ENCODE data around the gene ACMSD.
"Not testable (repeated sequence)": the region's sequence is repeated elsewhere in the genome, so short reads cannot be mapped to it uniquely, and the experiment has no call there.

The ACMSD gene

GRCh38 chr2:134823431-134823830 lies 15.0 kb upstream of the ACMSD start:
- no CpG with 5 or more reads among the region's 2 CpGs for WGBS (ENCODE audit: extremely low coverage, insufficient coverage, insufficient read length)
- Histone ChIP-seq H2AK5ac (ENCODE audit: low read length) (no peak overlapping the region), H3K4me2 (ENCODE audit: low read length) (no peak overlapping the region), H2BK120ac (ENCODE audit: insufficient read depth, low read length, poor library complexity) (no peak overlapping the region), H3K4me1 (ENCODE audit: control insufficient read depth in 1 of 2, insufficient read depth in 2 of 2, low read length in 2 of 2) (no peaks in the 10 kb centered on the region), H3K27me3 (ENCODE audit: insufficient read depth, low read length) (no peaks in the 10 kb centered on the region), H4K91ac (ENCODE audit: low read depth, low read length) (no peak overlapping the region), H3K79me1 (ENCODE audit: low read length) (no peaks in the 10 kb centered on the region), H3K9me3 (ENCODE audit: insufficient read depth, low read depth, low read length) (no peaks in the 10 kb centered on the region), H3K4ac (ENCODE audit: low read depth, low read length) (no peak overlapping the region), H2AFZ (ENCODE audit: insufficient read depth, low read length, poor library complexity) (no peak overlapping the region), H4K8ac (ENCODE audit: low read depth, low read length) (no peak overlapping the region), H3K9ac (ENCODE audit: low read length) (no peak overlapping the region), H3K18ac (ENCODE audit: low read length) (no peak overlapping the region), H3K23ac (ENCODE audit: low read length) (no peak overlapping the region), H2BK5ac (ENCODE audit: low read depth, low read length, poor library complexity) (no peak overlapping the region), H4K12ac (ENCODE audit: low read depth, low read length) (no peak overlapping the region), H3K79me2 (ENCODE audit: control insufficient read depth, insufficient read depth, low read length, poor library complexity) (no peaks in the 10 kb centered on the region), H3K36me3 (ENCODE audit: control insufficient read depth in 1 of 2, insufficient read depth in 2 of 2, low read length in 2 of 2) (no peaks in the 10 kb centered on the region), H3K4me3 (ENCODE audit: low read depth, low read length) (no peak overlapping the region), H3K27ac (ENCODE audit: low read depth, low read length) (no peak overlapping the region), H3K14ac (ENCODE audit: low read length) (no peak overlapping the region), H2BK12ac (ENCODE audit: low read length) (no peak overlapping the region)
- DNase-seq, result no peak

- no peaks in the 10 kb centered on the region for H3K4me1 ChIP-seq (ENCODE audit: control insufficient read depth in 1 of 2, insufficient read depth in 2 of 2, low read length in 2 of 2)
- no peaks in the 10 kb centered on the region for H3K79me2 ChIP-seq (ENCODE audit: control insufficient read depth, insufficient read depth, low read length, poor library complexity)
- H2AK5ac ChIP-seq (ENCODE audit: low read length), result no peak overlapping the region
- H3K4ac ChIP-seq (ENCODE audit: low read depth, low read length), result no peak overlapping the region
- no peak overlapping the region for H3K23ac ChIP-seq (ENCODE audit: low read length)
- no peak overlapping the region for H2BK120ac ChIP-seq (ENCODE audit: insufficient read depth, low read length, poor library complexity)
- DNase-seq, result no peak
- H4K8ac ChIP-seq (ENCODE audit: low read depth, low read length), result no peak overlapping the region
- H2BK12ac ChIP-seq (ENCODE audit: low read length), result no peak overlapping the region
- no peak overlapping the region for H3K14ac ChIP-seq (ENCODE audit: low read length)
- no peak overlapping the region for H2BK5ac ChIP-seq (ENCODE audit: low read depth, low read length, poor library complexity)
- no peaks in the 10 kb centered on the region for H3K79me1 ChIP-seq (ENCODE audit: low read length)
- no peak overlapping the region for H3K27ac ChIP-seq (ENCODE audit: low read depth, low read length)
- H3K4me2 ChIP-seq (ENCODE audit: low read length), result no peak overlapping the region
- no peak overlapping the region for H3K9ac ChIP-seq (ENCODE audit: low read length)
- no peak overlapping the region for H3K18ac ChIP-seq (ENCODE audit: low read length)
- H3K27me3 ChIP-seq (ENCODE audit: insufficient read depth, low read length), result no peaks in the 10 kb centered on the region
- no CpG with 5 or more reads among the region's 2 CpGs for WGBS (ENCODE audit: extremely low coverage, insufficient coverage, insufficient read length)
- H4K12ac ChIP-seq (ENCODE audit: low read depth, low read length), result no peak overlapping the region
- H3K36me3 ChIP-seq (ENCODE audit: control insufficient read depth in 1 of 2, insufficient read depth in 2 of 2, low read length in 2 of 2), result no peaks in the 10 kb centered on the region
- no peak overlapping the region for H3K4me3 ChIP-seq (ENCODE audit: low read depth, low read length)
- no peaks in the 10 kb centered on the region for H3K9me3 ChIP-seq (ENCODE audit: insufficient read depth, low read depth, low read length)
- no peak overlapping the region for H4K91ac ChIP-seq (ENCODE audit: low read depth, low read length)
- H2AFZ ChIP-seq (ENCODE audit: insufficient read depth, low read length, poor library complexity), result no peak overlapping the region
These were observed 14.6 kb upstream of the ACMSD start for GRCh38 chr2:134823832-134824231.

- not testable (repeated sequence) for H3K9me3 ChIP-seq (ENCODE audit: insufficient read depth, low read depth, low read length); H3K79me2 ChIP-seq (ENCODE audit: control insufficient read depth, insufficient read depth, low read length, poor library complexity); H2AFZ ChIP-seq (ENCODE audit: insufficient read depth, low read length, poor library complexity); H4K8ac ChIP-seq (ENCODE audit: low read depth, low read length); H3K23ac ChIP-seq (ENCODE audit: low read length); H2BK12ac ChIP-seq (ENCODE audit: low read length); H3K4ac ChIP-seq (ENCODE audit: low read depth, low read length); H4K91ac ChIP-seq (ENCODE audit: low read depth, low read length); H3K18ac ChIP-seq (ENCODE audit: low read length); H4K12ac ChIP-seq (ENCODE audit: low read depth, low read length); H3K79me1 ChIP-seq (ENCODE audit: low read length); H2BK5ac ChIP-seq (ENCODE audit: low read depth, low read length, poor library complexity); H3K27me3 ChIP-seq (ENCODE audit: insufficient read depth, low read length); H3K4me3 ChIP-seq (ENCODE audit: low read depth, low read length); H3K14ac ChIP-seq (ENCODE audit: low read length); H2BK120ac ChIP-seq (ENCODE audit: insufficient read depth, low read length, poor library complexity); H3K27ac ChIP-seq (ENCODE audit: low read depth, low read length); H3K9ac ChIP-seq (ENCODE audit: low read length); H3K36me3 ChIP-seq (ENCODE audit: control insufficient read depth in 1 of 2, insufficient read depth in 2 of 2, low read length in 2 of 2); DNase-seq; H3K4me2 ChIP-seq (ENCODE audit: low read length); H3K4me1 ChIP-seq (ENCODE audit: control insufficient read depth in 1 of 2, insufficient read depth in 2 of 2, low read length in 2 of 2); H2AK5ac ChIP-seq (ENCODE audit: low read length)
- no CpG with 5 or more reads among the region's 13 CpGs for WGBS (ENCODE audit: extremely low coverage, insufficient coverage, insufficient read length)
These were observed 12.7 kb upstream of the ACMSD start for GRCh38 chr2:134825716-134826115.

DNA sequence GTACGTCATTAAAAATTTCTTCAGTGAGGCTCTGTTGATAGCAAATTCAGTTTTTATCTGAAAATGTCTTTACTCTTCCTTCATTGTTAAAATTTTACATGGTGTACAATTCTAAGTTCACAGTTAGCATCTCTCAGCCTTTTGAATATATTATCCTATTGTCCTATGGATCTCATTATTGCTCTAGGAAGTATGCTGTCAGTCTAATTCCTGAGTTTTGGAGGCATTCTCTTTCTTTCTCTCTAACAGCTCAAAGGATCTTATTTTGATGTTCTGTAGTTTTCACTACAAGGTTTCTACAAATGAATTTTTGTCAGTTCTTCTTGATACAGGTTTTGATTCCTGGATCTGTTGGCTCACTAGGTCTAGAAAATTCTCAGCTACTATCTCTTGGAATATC lies 2.9 kb upstream of the ACMSD start:
- Histone ChIP-seq H2BK5ac (ENCODE audit: low read depth, low read length, poor library complexity) (no peak overlapping the region), H4K91ac (ENCODE audit: low read depth, low read length) (no peak overlapping the region), H3K36me3 (ENCODE audit: control insufficient read depth in 1 of 2, insufficient read depth in 2 of 2, low read length in 2 of 2) (no peaks in the 10 kb centered on the region), H3K79me1 (ENCODE audit: low read length) (no peaks in the 10 kb centered on the region), H3K4ac (ENCODE audit: low read depth, low read length) (no peak overlapping the region), H3K9ac (ENCODE audit: low read length) (no peak overlapping the region), H3K9me3 (ENCODE audit: insufficient read depth, low read depth, low read length) (no peaks in the 10 kb centered on the region), H3K79me2 (ENCODE audit: control insufficient read depth, insufficient read depth, low read length, poor library complexity) (no peaks in the 10 kb centered on the region), H3K18ac (ENCODE audit: low read length) (no peak overlapping the region), H2AFZ (ENCODE audit: insufficient read depth, low read length, poor library complexity) (no peak overlapping the region), H4K8ac (ENCODE audit: low read depth, low read length) (no peak overlapping the region), H3K4me1 (ENCODE audit: control insufficient read depth in 1 of 2, insufficient read depth in 2 of 2, low read length in 2 of 2) (no peaks in the 10 kb centered on the region), H3K23ac (ENCODE audit: low read length) (no peak overlapping the region), H3K14ac (ENCODE audit: low read length) (no peak overlapping the region), H2BK120ac (ENCODE audit: insufficient read depth, low read length, poor library complexity) (no peak overlapping the region), H4K12ac (ENCODE audit: low read depth, low read length) (no peak overlapping the region), H3K4me2 (ENCODE audit: low read length) (no peak overlapping the region), H2AK5ac (ENCODE audit: low read length) (no peak overlapping the region), H3K4me3 (ENCODE audit: low read depth, low read length) (no peak overlapping the region), H3K27ac (ENCODE audit: low read depth, low read length) (no peak overlapping the region), H2BK12ac (ENCODE audit: low read length) (no peak overlapping the region), H3K27me3 (ENCODE audit: insufficient read depth, low read length) (no peaks in the 10 kb centered on the region)
- no peak for DNase-seq
- no CpG with 5 or more reads among the region's 1 CpG for WGBS (ENCODE audit: extremely low coverage, insufficient coverage, insufficient read length)

Data from trophoblast cell (in vitro differentiated cells and primary cell).